Esophagus squamous epithelium (tissue), 5 donors: ENCODE data around the gene CLRN3. TPM values are rescaled to one million over a fixed set of nuclear protein-coding genes. Genes with fewer than 3 reads are reported as not detected.

Source experiments
- DNase-seq: peaks from one replicate; lab custom pipeline; 2025; lab: John Stamatoyannopoulos, UW
- H3K27ac ChIP-seq, 4 donors: fragments of 200-600 bp; sonication (generic); one replicate each; pipeline ENCODE4 v1.5.1; 2016 to 2019; ENCODE audit warnings: mild to moderate bottlenecking in 1 of 4
- H3K27me3 ChIP-seq, 4 donors: fragments of 200-600 bp; sonication (generic); 1 replicate in 3 of 4; 2 replicates in 1 of 4; pipeline versions ENCODE4 v1.5.1 to v1.6.0; 2017 to 2021; ENCODE audit warnings: antibody characterized with exemption in 1 of 4
- H3K36me3 ChIP-seq, 3 donors: fragments of 200-600 bp; sonication (generic); one replicate each; pipeline ENCODE4 v1.5.1; 2016 to 2019
- H3K4me1 ChIP-seq, 3 donors: fragments of 200-600 bp; sonication (generic); one replicate each; pipeline ENCODE4 v1.5.1; 2017 to 2019
- H3K4me3 ChIP-seq, 4 donors: fragments of 200-600 bp; sonication (generic); 1 replicate in 3 of 4; 2 replicates in 1 of 4; pipeline ENCODE4 v1.5.1; 2016 to 2019; ENCODE audit warnings: mild to moderate bottlenecking in 2 of 4, moderate library complexity in 1 of 4
- H3K9me3 ChIP-seq, 3 donors: fragments of 200-600 bp; sonication (generic); one replicate each; pipeline ENCODE4 v1.5.1; 2016 to 2019
- CTCF ChIP-seq, 6 experiments: fragments of 450-650 bp in 4 of 6; fragments of 200-600 bp in 2 of 6; sonication (generic) in 2 of 6; IDR thresholded peaks; one replicate each; pipeline ENCODE4 v1.5.1; 2016 to 2019; ENCODE audit warnings: antibody characterized with exemption in 6 of 6, mild to moderate bottlenecking in 4 of 6, moderate library complexity in 4 of 6
- POLR2A ChIP-seq, 4 donors: fragments of 450-650 bp; IDR thresholded peaks; one replicate each; pipeline ENCODE4 v1.6.1; 2017; ENCODE audit warnings: antibody characterized with exemption in 4 of 4, mild to moderate bottlenecking in 4 of 4, moderate library complexity in 3 of 4
- WGBS, 2 donors: methylation state at CpG; one replicate each; pipeline ENCODE4 v1.1.5; 2018; 5-methylcytosine and 5-hydroxymethylcytosine counted together
- intact Hi-C: fragments of 100-400 bp; cut with DNase I; formaldehyde crosslinking; loops from one replicate; pipeline ENCODE4 v1.15.0; 2022
- total RNA-seq, 4 donors: library from RNA; depleted of rRNA; stranded (reverse); fragments of >200 nt; gene quantifications; one replicate each; pipeline ENCODE4 v1.1.0, GENCODE V29; 2016
- donor health status: DM: yes; HTN: yes; CAD: no.

CLRN3 gene
- total RNA-seq, 4 donors from 2014 or later = not detected

- no peak overlapping the region for H3K4me3 ChIP-seq
- no peak for DNase-seq
Measured at GRCh38 chr10:127834791-127835190, 58.0 kb downstream of the CLRN3 start.

GRCh38 chr10:127834221-127834620 lies 58.5 kb downstream of the CLRN3 start:
- peaks cover 0 to 17% (median 0%) of the 10 kb centered on the region in 4 donors for H3K27me3 ChIP-seq
- TF ChIP-seq POLR2A (IDR thresholded peaks at IDR 0.05) (no peak), CTCF (IDR thresholded peaks at IDR 0.05) (no peak)
- H3K36me3 ChIP-seq = no peaks in the 10 kb centered on the region
- peaks cover 0 to 13% (median 0%) of the 10 kb centered on the region in 3 donors for H3K4me1 ChIP-seq
- 61 to 75% methylated on average over 4 to 5 of the region's 7 CpGs for WGBS, 2 donors
- intact Hi-C loops = no loop called here
- no peak overlapping the region for H3K4me3 ChIP-seq
- H3K9me3 ChIP-seq = no peaks in the 10 kb centered on the region
- H3K27ac ChIP-seq = no peak overlapping the region
- no peak for DNase-seq

More at GRCh38 chr10:127834791-127835190, 58.0 kb downstream of the CLRN3 start:
- intact Hi-C loops = no loop called here
- Histone ChIP-seq H3K9me3 (no peaks in the 10 kb centered on the region), H3K27me3 (peaks cover 0 to 17% (median 0%) of the 10 kb centered on the region in 4 donors), H3K36me3 (no peaks in the 10 kb centered on the region), H3K27ac (no peak overlapping the region), H3K4me1 (peaks cover 0 to 13% (median 0%) of the 10 kb centered on the region in 3 donors)
- 82 to 83% methylated on average over 3 to 4 of the region's 4 CpGs for WGBS, 2 donors
- no peak for TF ChIP-seq POLR2A (IDR thresholded peaks at IDR 0.05)
- no peak for TF ChIP-seq CTCF (IDR thresholded peaks at IDR 0.05)

- DNase-seq = no peak
- Histone ChIP-seq H3K9me3 (no peaks in the 10 kb centered on the region), H3K36me3 (no peaks in the 10 kb centered on the region), H3K27me3 (peaks cover 0 to 17% (median 0%) of the 10 kb centered on the region in 4 donors), H3K4me3 (no peak overlapping the region), H3K4me1 (peaks cover 0 to 13% (median 0%) of the 10 kb centered on the region in 3 donors), H3K27ac (no peak overlapping the region)
- TF ChIP-seq CTCF (IDR thresholded peaks at IDR 0.05) (no peak), POLR2A (IDR thresholded peaks at IDR 0.05) (no peak)
- intact Hi-C loops = no loop called here
- WGBS, 2 donors = 64 to 70% methylated on average over 4 to 7 of the region's 7 CpGs
Measured at GRCh38 chr10:127833804-127834203, 58.9 kb downstream of the CLRN3 start.

GRCh38 chr10:127832501-127832900 lies 60.2 kb downstream of the CLRN3 start:
- Histone ChIP-seq H3K4me1 (peaks cover 0 to 13% (median 0%) of the 10 kb centered on the region in 3 donors), H3K27me3 (peaks cover 0 to 17% (median 0%) of the 10 kb centered on the region in 4 donors), H3K4me3 (no peak overlapping the region), H3K9me3 (no peaks in the 10 kb centered on the region), H3K27ac (no peak overlapping the region), H3K36me3 (no peaks in the 10 kb centered on the region)
- intact Hi-C loops = no loop called here
- 20 to 56% methylated on average over 4 of the region's 4 CpGs for WGBS, 2 donors
- TF ChIP-seq CTCF (IDR thresholded peaks at IDR 0.05) = no peak
- TF ChIP-seq POLR2A (IDR thresholded peaks at IDR 0.05) = no peak
- DNase-seq = no peak

- peaks cover 0 to 13% (median 0%) of the 10 kb centered on the region in 3 donors for H3K4me1 ChIP-seq
- H3K27me3 ChIP-seq = peaks cover 0 to 15% (median 0%) of the 10 kb centered on the region in 4 donors
- no peaks in the 10 kb centered on the region for H3K9me3 ChIP-seq
- no peak for DNase-seq
- H3K4me3 ChIP-seq = no peak overlapping the region
- 80 to 83% methylated on average over 4 of the region's 4 CpGs for WGBS, 2 donors
- intact Hi-C loops = no loop called here
- H3K36me3 ChIP-seq = no peaks in the 10 kb centered on the region
- TF ChIP-seq POLR2A (IDR thresholded peaks at IDR 0.05) (no peak), CTCF (IDR thresholded peaks at IDR 0.05) (no peak)
- no peak overlapping the region for H3K27ac ChIP-seq
Measured at GRCh38 chr10:127830414-127830813, 62.3 kb downstream of the CLRN3 start.

Other genes with a start within 250 kb of the CLRN3 start
- 1 to 10 TPM in 1 of 4 donors, under 1 TPM in 3; 0.12 to 1.5 (median 0.56) TPM for gene FOXI2, start 155.8 kb downstream of the CLRN3 start, total RNA-seq
- gene PTPRE, start 14.2 kb upstream of the CLRN3 start, total RNA-seq = 10 to 100 TPM in 3 of 4 donors, 1 to 10 TPM in 1; 9.8 to 24.9 (median 22.7) TPM
- 10 to 100 TPM; 14.3 to 50.8 (median 26.1) TPM for gene MKI67, start 233.5 kb upstream of the CLRN3 start, total RNA-seq